HCT116 (cell line): Measurements from ENCODE around the gene SLC22A4. TPM values are rescaled to one million over a fixed set of nuclear protein-coding genes. Genes with fewer than 3 reads are reported as not detected.

Experiments
- ATAC-seq: fragments of 200-7000 bp; cut with Tn5 transposase; 2 replicates; pipeline ENCODE4 v1.9.1; 2020; ENCODE audit warnings: mild to moderate bottlenecking, moderate library complexity
- BruUV-seq: library from RNA; stranded (reverse); fragments of 400-500 nt; replicated peaks from 2 replicates; lab custom pipeline; 2021; lab: Mats Ljungman, UMichigan
- CTCF ChIA-PET: fragments of 300-600 bp; sonication (Branson Sonifier 250); formaldehyde crosslinking; loops from one replicate; lab custom pipeline; 2021; ENCODE audit warnings: antibody characterized with exemption; lab: Charles Lee
- POLR2A ChIA-PET: fragments of 300-600, 350-600 bp; sonication (Branson Sonifier 250); formaldehyde crosslinking; loops from one replicate; lab custom pipeline; 2021; ENCODE audit warnings: antibody characterized with exemption; lab: Charles Lee
- RAD21 ChIA-PET, 2 experiments: fragments of 300-600 bp; sonication (Branson Sonifier 250); formaldehyde crosslinking; loops; one replicate each; lab custom pipeline; 2023; ENCODE audit warnings: low total read pairs in 2 of 2; ENCODE audit not compliant: uncharacterized antibody in 2 of 2, unreplicated experiment in 2 of 2, low non-redundant PET in 1 of 2; lab: Charles Lee
- DNase-seq: peaks from one replicate; pipeline ENCODE4 v3.0.0-alpha.2; 2010; ENCODE audit warnings: low read depth, low spot score
- H2AFZ ChIP-seq: fragments of 200-600 bp; shearing (Covaris generic), sonication (generic); 2 replicates; pipeline ENCODE4 v1.6.1; 2017; ENCODE audit warnings: low read depth, mixed run types, mixed read lengths, antibody characterized with exemption, low read length; ENCODE audit not compliant: poor library complexity, severe bottlenecking
- H3K27ac ChIP-seq: 2 replicates; pipeline ENCODE4 v1.5.1; 2012; ENCODE audit warnings: low read depth, low read length
- H3K27me3 ChIP-seq: fragments of 200-600 bp; sonication (generic); 2 replicates; pipeline ENCODE4 v1.6.1; 2016; ENCODE audit warnings: mixed run types, low read length, mixed read lengths; ENCODE audit not compliant: insufficient read depth
- H3K36me3 ChIP-seq, 2 experiments: fragments of 200-500 bp in 1 of 2; fragments of 200-600 bp in 1 of 2; sonication (Bioruptor generic) in 1 of 2; sonication (generic) in 1 of 2; 2 replicates each; pipeline versions ENCODE4 v1.5.1 to v1.6.1; 2014 to 2016; ENCODE audit warnings: low read length in 2 of 2, inconsistent platforms in 1 of 2, mixed read lengths in 1 of 2, mixed run types in 1 of 2; ENCODE audit not compliant: insufficient read depth in 2 of 2, control insufficient read depth in 1 of 2
- H3K4me1 ChIP-seq, 2 experiments: fragments of 200-600 bp in 1 of 2; sonication (generic) in 1 of 2; 2 replicates each; pipeline versions ENCODE4 v1.5.1 to v1.6.1; 2012 to 2017; ENCODE audit warnings: low read length in 2 of 2, inconsistent platforms in 1 of 2, mild to moderate bottlenecking in 1 of 2, mixed read lengths in 1 of 2, mixed run types in 1 of 2, moderate library complexity in 1 of 2; ENCODE audit not compliant: insufficient read depth in 2 of 2, control insufficient read depth in 1 of 2
- H3K4me2 ChIP-seq: fragments of 200-600 bp; sonication (generic); 2 replicates; pipeline ENCODE4 v1.6.1; 2017; ENCODE audit warnings: mixed run types, low read length, mixed read lengths
- H3K4me3 ChIP-seq, 2 experiments: fragments of 200-600 bp in 1 of 2; sonication (generic) in 1 of 2; replicated peaks in 1 of 2; 2 replicates each; pipeline ENCODE4 v1.5.1; 2011 to 2016; ENCODE audit warnings: low read length in 2 of 2, control low read depth in 1 of 2, low read depth in 1 of 2, mild to moderate bottlenecking in 1 of 2, mixed read lengths in 1 of 2, mixed run types in 1 of 2
- H3K79me2 ChIP-seq: fragments of 200-600 bp; sonication (generic); 2 replicates; pipeline ENCODE4 v1.6.1; 2017; ENCODE audit warnings: mild to moderate bottlenecking, mixed run types, low read length, moderate library complexity, mixed read lengths; ENCODE audit not compliant: insufficient read depth
- H3K9ac ChIP-seq: fragments of 200-600 bp; sonication (generic); 2 replicates; pipeline ENCODE4 v1.6.1; 2016; ENCODE audit warnings: low read length, mixed read lengths
- H3K9me2 ChIP-seq: fragments of 200-600 bp; sonication (generic), shearing (Covaris generic); 2 replicates; pipeline ENCODE4 v1.6.1; 2017; ENCODE audit warnings: mixed run types, mild to moderate bottlenecking, moderate library complexity; ENCODE audit not compliant: insufficient read depth
- H3K9me3 ChIP-seq, 2 experiments: fragments of 200-500 bp in 1 of 2; fragments of 200-600 bp in 1 of 2; sonication (Bioruptor generic) in 1 of 2; sonication (generic) in 1 of 2; 2 replicates each; pipeline ENCODE4 v1.6.1; 2014 to 2017; ENCODE audit warnings: low read length in 2 of 2, mixed read lengths in 2 of 2, inconsistent platforms in 1 of 2, low read depth in 1 of 2, mild to moderate bottlenecking in 1 of 2, mixed run types in 1 of 2, moderate library complexity in 1 of 2; ENCODE audit not compliant: control insufficient read depth in 1 of 2, insufficient read depth in 1 of 2
- H4K20me1 ChIP-seq: fragments of 200-600 bp; sonication (generic), shearing (Covaris generic); 2 replicates; pipeline ENCODE4 v1.6.1; 2017; ENCODE audit warnings: mixed run types, mild to moderate bottlenecking, moderate library complexity; ENCODE audit not compliant: insufficient read depth
- ATF3 ChIP-seq: IDR thresholded peaks from 2 replicates; pipeline ENCODE4 v1.6.1; 2012
- CBX3 ChIP-seq: IDR thresholded peaks from 2 replicates; pipeline ENCODE4 v1.6.1; 2012; ENCODE audit warnings: low read depth
- CTCF ChIP-seq, 3 experiments: fragments of 200-600 bp in 1 of 3; sonication (generic) in 1 of 3; IDR thresholded peaks in 2 of 3; conservative IDR thresholded peaks in 1 of 3; 2 replicates each; pipeline ENCODE4 v1.5.1; 2012 to 2017; ENCODE audit warnings: low read depth in 2 of 3, low read length in 2 of 3, antibody characterized with exemption in 1 of 3, borderline replicate concordance in 1 of 3, control low read depth in 1 of 3, mild to moderate bottlenecking in 1 of 3, mixed read lengths in 1 of 3, mixed run types in 1 of 3, moderate library complexity in 1 of 3; ENCODE audit not compliant: insufficient read depth in 1 of 3
- EGR1 ChIP-seq: IDR thresholded peaks from 2 replicates; pipeline ENCODE4 v1.6.1; 2012; ENCODE audit warnings: low read depth
- ELF1 ChIP-seq: IDR thresholded peaks from 2 replicates; pipeline ENCODE4 v1.6.1; 2012; ENCODE audit warnings: low read depth, borderline replicate concordance
- EZH2 ChIP-seq: fragments of 200-600 bp; sonication (generic); IDR thresholded peaks from 2 replicates; pipeline ENCODE4 v1.6.1; 2017; ENCODE audit warnings: antibody characterized with exemption, mixed run types
- EZH2phosphoT487 ChIP-seq: fragments of 200-600 bp; IDR thresholded peaks from 2 replicates; pipeline ENCODE4 v1.6.1; 2018; ENCODE audit warnings: antibody characterized with exemption, borderline replicate concordance
- FOSL1 ChIP-seq: IDR thresholded peaks from 2 replicates; pipeline ENCODE4 v1.6.1; 2012; ENCODE audit warnings: low read depth
- MAX ChIP-seq: IDR thresholded peaks from 2 replicates; pipeline ENCODE4 v1.6.1; 2012
- POLR2AphosphoS5 ChIP-seq: IDR thresholded peaks from 2 replicates; pipeline ENCODE4 v1.6.1; 2011; ENCODE audit warnings: mild to moderate bottlenecking, low read depth, low read length, moderate library complexity
- RAD21 ChIP-seq: IDR thresholded peaks from 2 replicates; pipeline ENCODE4 v1.6.1; 2012; ENCODE audit warnings: low read depth, mild to moderate bottlenecking
- REST ChIP-seq: IDR thresholded peaks from 2 replicates; pipeline ENCODE4 v1.6.1; 2012; ENCODE audit warnings: low read depth
- SIN3A ChIP-seq: IDR thresholded peaks from 2 replicates; pipeline ENCODE4 v1.6.1; 2012; ENCODE audit warnings: low read depth
- SP1 ChIP-seq: IDR thresholded peaks from 2 replicates; pipeline ENCODE4 v1.6.1; 2012; ENCODE audit warnings: low read depth
- SRF ChIP-seq: IDR thresholded peaks from 2 replicates; pipeline ENCODE4 v1.6.1; 2012; ENCODE audit warnings: low read depth
- TCF7L2 ChIP-seq: IDR thresholded peaks from 2 replicates; pipeline ENCODE4 v1.7.0; 2011; ENCODE audit warnings: borderline replicate concordance, inconsistent platforms; ENCODE audit not compliant: insufficient read depth, insufficient read length; ENCODE audit errors: extremely low read depth
- YY1 ChIP-seq: IDR thresholded peaks from 2 replicates; pipeline ENCODE4 v1.6.1; 2011; ENCODE audit warnings: low read length, low read depth, moderate library complexity, mild to moderate bottlenecking; ENCODE audit not compliant: insufficient replicate concordance; ENCODE audit errors: extremely low read depth
- ZBTB33 ChIP-seq: IDR thresholded peaks from 2 replicates; pipeline ENCODE4 v1.6.1; 2011; ENCODE audit warnings: mild to moderate bottlenecking, low read length, moderate library complexity; ENCODE audit not compliant: insufficient replicate concordance; ENCODE audit errors: extremely low read depth
- ZFX ChIP-seq: fragments of 450-650 bp; IDR thresholded peaks from 2 replicates; pipeline ENCODE4 v1.6.1; 2017
- intact Hi-C: fragments of 100-400 bp; cut with micrococcal nuclease; formaldehyde crosslinking; loops from 2 replicates; pipeline ENCODE4 v1.10.0; 2022
- total RNA-seq: library from RNA; stranded (reverse); gene quantifications from one replicate; pipeline ENCODE4 v1.2.1, GENCODE V29; 2021; ENCODE audit not compliant: unreplicated experiment

SLC22A4 gene
- total RNA-seq, 1 experiment from 2014 or later = 0.59 TPM

GRCh38 chr5:132325691-132326090 lies 31.5 kb downstream of the SLC22A4 start:
- Histone ChIP-seq H3K4me1 (no peaks in the 10 kb centered on the region), H3K4me3 (no peak overlapping the region), H4K20me1 (no peaks in the 10 kb centered on the region), H3K27me3 (no peaks in the 10 kb centered on the region), H3K9me2 (no peaks in the 10 kb centered on the region), H3K36me3 (no peaks in the 10 kb centered on the region), H2AFZ (no peak overlapping the region), H3K27ac (no peak overlapping the region), H3K9me3 (no peaks in the 10 kb centered on the region), H3K4me2 (no peak overlapping the region), H3K79me2 (no peaks in the 10 kb centered on the region), H3K9ac (no peak overlapping the region)
- ATAC-seq (no peak), DNase-seq (no peak)
- intact Hi-C loops = no loop called here
- BruUV-seq = no TSS peak
- RAD21 ChIA-PET = no interaction called here
- TF ChIP-seq TCF7L2 (no peak), YY1 (no peak), CTCF (IDR thresholded peaks at IDR 0.05 in 2 of 3, conservative IDR thresholded peaks at IDR 0.05 in 1 of 3; ENCODE audit: borderline replicate concordance in 1 of 3, insufficient read depth in 1 of 3, low read depth in 2 of 3, low read length in 2 of 3) (no peak), RAD21 (no peak), REST (no peak), ZFX (no peak), SP1 (no peak), EGR1 (no peak), MAX (no peak), ELF1 (no peak), CBX3 (no peak), EZH2phosphoT487 (no peak), SRF (no peak), EZH2 (no peak), POLR2AphosphoS5 (no peak), ATF3 (no peak), SIN3A (no peak), FOSL1 (no peak), ZBTB33 (no peak)
- POLR2A ChIA-PET = no interaction called here
- CTCF ChIA-PET = no interaction called here
